ENCODE measurements around the gene PCDH9.

The PCDH9 gene

GRCh38 chr13:67225252-67226159, 4.6 kb downstream of the PCDH9 start:
- Histone ChIP-seq H3K9me3 (ENCODE audit: control insufficient read depth in 2 of 2, low read length in 2 of 2) (no peaks in the 10 kb centered on the region), H3K27ac (ENCODE audit: low read length) (no peak overlapping the region), H3K9ac (ENCODE audit: low read length in 2 of 2) (no peak overlapping the region), H3K4me3 (ENCODE audit: low read length in 2 of 2) (peak overlapping the region; percentile 94 to 98), H3K36me3 (ENCODE audit: control insufficient read depth in 2 of 2, insufficient read depth in 2 of 2, low read length in 2 of 2) (no peaks in the 10 kb centered on the region), H3K4me1 (ENCODE audit: control insufficient read depth, insufficient read depth, low read length) (peaks cover 4% of the 10 kb centered on the region), H3K27me3 (ENCODE audit: control insufficient read depth in 1 of 2, insufficient read depth in 2 of 2, low read length in 2 of 2) (no peaks in the 10 kb centered on the region)

- Histone ChIP-seq H3K9me3 (ENCODE audit: control insufficient read depth in 2 of 2, low read length in 2 of 2) (no peaks in the 10 kb centered on the region), H3K27me3 (ENCODE audit: control insufficient read depth in 1 of 2, insufficient read depth in 2 of 2, low read length in 2 of 2) (no peaks in the 10 kb centered on the region), H3K4me1 (ENCODE audit: control insufficient read depth, insufficient read depth, low read length) (peaks cover 4% of the 10 kb centered on the region), H3K9ac (ENCODE audit: low read length in 2 of 2) (peak overlapping the region in 1 of 2 donors; percentile 30), H3K4me3 (ENCODE audit: low read length in 2 of 2) (peak overlapping the region; percentile 70 to 94), H3K36me3 (ENCODE audit: control insufficient read depth in 2 of 2, insufficient read depth in 2 of 2, low read length in 2 of 2) (no peaks in the 10 kb centered on the region), H3K27ac (ENCODE audit: low read length) (no peak overlapping the region)
Observed at GRCh38 chr13:67224148-67224846, 5.8 kb downstream of the PCDH9 start.

- H3K4me3 ChIP-seq (ENCODE audit: low read length in 2 of 2): peak overlapping the region; percentile 70 to 94
- H3K27ac ChIP-seq (ENCODE audit: low read length): no peak overlapping the region
- H3K36me3 ChIP-seq (ENCODE audit: control insufficient read depth in 2 of 2, insufficient read depth in 2 of 2, low read length in 2 of 2): no peaks in the 10 kb centered on the region
- no peaks in the 10 kb centered on the region for H3K9me3 ChIP-seq (ENCODE audit: control insufficient read depth in 2 of 2, low read length in 2 of 2)
- no peaks in the 10 kb centered on the region for H3K27me3 ChIP-seq (ENCODE audit: control insufficient read depth in 1 of 2, insufficient read depth in 2 of 2, low read length in 2 of 2)
- peaks cover 4% of the 10 kb centered on the region for H3K4me1 ChIP-seq (ENCODE audit: control insufficient read depth, insufficient read depth, low read length)
- H3K9ac ChIP-seq (ENCODE audit: low read length in 2 of 2): peak overlapping the region in 1 of 2 donors; percentile 30
Observed at GRCh38 chr13:67223742-67224141, 6.4 kb downstream of the PCDH9 start.

GRCh38 chr13:67223024-67223423, 7.1 kb downstream of the PCDH9 start:
- Histone ChIP-seq H3K36me3 (ENCODE audit: control insufficient read depth in 2 of 2, insufficient read depth in 2 of 2, low read length in 2 of 2) (no peaks in the 10 kb centered on the region), H3K4me3 (ENCODE audit: low read length in 2 of 2) (peak overlapping the region; percentile 3 to 5), H3K27me3 (ENCODE audit: control insufficient read depth in 1 of 2, insufficient read depth in 2 of 2, low read length in 2 of 2) (no peaks in the 10 kb centered on the region), H3K27ac (ENCODE audit: low read length) (no peak overlapping the region), H3K9me3 (ENCODE audit: control insufficient read depth in 2 of 2, low read length in 2 of 2) (no peaks in the 10 kb centered on the region), H3K4me1 (ENCODE audit: control insufficient read depth, insufficient read depth, low read length) (peaks cover 4% of the 10 kb centered on the region), H3K9ac (ENCODE audit: low read length in 2 of 2) (peak overlapping the region in 1 of 2 donors; percentile 5)

GRCh38 chr13:67221630-67222226, 8.4 kb downstream of the PCDH9 start:
- Histone ChIP-seq H3K4me3 (ENCODE audit: low read length in 2 of 2) (peak overlapping the region; percentile 17 to 23), H3K27me3 (ENCODE audit: control insufficient read depth in 1 of 2, insufficient read depth in 2 of 2, low read length in 2 of 2) (no peaks in the 10 kb centered on the region), H3K9ac (ENCODE audit: low read length in 2 of 2) (no peak overlapping the region), H3K36me3 (ENCODE audit: control insufficient read depth in 2 of 2, insufficient read depth in 2 of 2, low read length in 2 of 2) (no peaks in the 10 kb centered on the region), H3K27ac (ENCODE audit: low read length) (no peak overlapping the region), H3K9me3 (ENCODE audit: control insufficient read depth in 2 of 2, low read length in 2 of 2) (no peaks in the 10 kb centered on the region), H3K4me1 (ENCODE audit: control insufficient read depth, insufficient read depth, low read length) (no peaks in the 10 kb centered on the region)

GRCh38 chr13:67219113-67219512, 11.0 kb downstream of the PCDH9 start:
- no peaks in the 10 kb centered on the region for H3K36me3 ChIP-seq (ENCODE audit: control insufficient read depth in 2 of 2, insufficient read depth in 2 of 2, low read length in 2 of 2)
- no peaks in the 10 kb centered on the region for H3K27me3 ChIP-seq (ENCODE audit: control insufficient read depth in 1 of 2, insufficient read depth in 2 of 2, low read length in 2 of 2)
- no peaks in the 10 kb centered on the region for H3K4me1 ChIP-seq (ENCODE audit: control insufficient read depth, insufficient read depth, low read length)
- H3K27ac ChIP-seq (ENCODE audit: low read length): no peak overlapping the region
- H3K9me3 ChIP-seq (ENCODE audit: control insufficient read depth in 2 of 2, low read length in 2 of 2): no peaks in the 10 kb centered on the region
- H3K9ac ChIP-seq (ENCODE audit: low read length in 2 of 2): no peak overlapping the region
- no peak overlapping the region for H3K4me3 ChIP-seq (ENCODE audit: low read length in 2 of 2)

- no peak overlapping the region for H3K9ac ChIP-seq (ENCODE audit: low read length in 2 of 2)
- no peaks in the 10 kb centered on the region for H3K27me3 ChIP-seq (ENCODE audit: control insufficient read depth in 1 of 2, insufficient read depth in 2 of 2, low read length in 2 of 2)
- H3K4me1 ChIP-seq (ENCODE audit: control insufficient read depth, insufficient read depth, low read length): no peaks in the 10 kb centered on the region
- H3K4me3 ChIP-seq (ENCODE audit: low read length in 2 of 2): no peak overlapping the region
- H3K27ac ChIP-seq (ENCODE audit: low read length): no peak overlapping the region
- H3K9me3 ChIP-seq (ENCODE audit: control insufficient read depth in 2 of 2, low read length in 2 of 2): no peaks in the 10 kb centered on the region
- no peaks in the 10 kb centered on the region for H3K36me3 ChIP-seq (ENCODE audit: control insufficient read depth in 2 of 2, insufficient read depth in 2 of 2, low read length in 2 of 2)
Observed at GRCh38 chr13:67217880-67218279, 12.3 kb downstream of the PCDH9 start.

GRCh38 chr13:67216864-67217263, 13.3 kb downstream of the PCDH9 start:
- H3K9me3 ChIP-seq (ENCODE audit: control insufficient read depth in 2 of 2, low read length in 2 of 2): no peaks in the 10 kb centered on the region
- H3K9ac ChIP-seq (ENCODE audit: low read length in 2 of 2): no peak overlapping the region
- no peaks in the 10 kb centered on the region for H3K36me3 ChIP-seq (ENCODE audit: control insufficient read depth in 2 of 2, insufficient read depth in 2 of 2, low read length in 2 of 2)
- no peaks in the 10 kb centered on the region for H3K27me3 ChIP-seq (ENCODE audit: control insufficient read depth in 1 of 2, insufficient read depth in 2 of 2, low read length in 2 of 2)
- no peak overlapping the region for H3K27ac ChIP-seq (ENCODE audit: low read length)
- H3K4me3 ChIP-seq (ENCODE audit: low read length in 2 of 2): no peak overlapping the region
- no peaks in the 10 kb centered on the region for H3K4me1 ChIP-seq (ENCODE audit: control insufficient read depth, insufficient read depth, low read length)

- Histone ChIP-seq H3K27me3 (ENCODE audit: control insufficient read depth in 1 of 2, insufficient read depth in 2 of 2, low read length in 2 of 2) (no peaks in the 10 kb centered on the region), H3K9me3 (ENCODE audit: control insufficient read depth in 2 of 2, low read length in 2 of 2) (no peaks in the 10 kb centered on the region), H3K27ac (ENCODE audit: low read length) (no peak overlapping the region), H3K4me1 (ENCODE audit: control insufficient read depth, insufficient read depth, low read length) (no peaks in the 10 kb centered on the region), H3K4me3 (ENCODE audit: low read length in 2 of 2) (no peak overlapping the region), H3K36me3 (ENCODE audit: control insufficient read depth in 2 of 2, insufficient read depth in 2 of 2, low read length in 2 of 2) (no peaks in the 10 kb centered on the region), H3K9ac (ENCODE audit: low read length in 2 of 2) (no peak overlapping the region)
Observed at GRCh38 chr13:67210208-67210607, 19.9 kb downstream of the PCDH9 start.

GRCh38 chr13:67208552-67208951, 21.6 kb downstream of the PCDH9 start:
- no peaks in the 10 kb centered on the region for H3K36me3 ChIP-seq (ENCODE audit: control insufficient read depth in 2 of 2, insufficient read depth in 2 of 2, low read length in 2 of 2)
- no peak overlapping the region for H3K27ac ChIP-seq (ENCODE audit: low read length)
- H3K4me3 ChIP-seq (ENCODE audit: low read length in 2 of 2): no peak overlapping the region
- no peaks in the 10 kb centered on the region for H3K4me1 ChIP-seq (ENCODE audit: control insufficient read depth, insufficient read depth, low read length)
- no peaks in the 10 kb centered on the region for H3K27me3 ChIP-seq (ENCODE audit: control insufficient read depth in 1 of 2, insufficient read depth in 2 of 2, low read length in 2 of 2)
- H3K9ac ChIP-seq (ENCODE audit: low read length in 2 of 2): no peak overlapping the region
- no peaks in the 10 kb centered on the region for H3K9me3 ChIP-seq (ENCODE audit: control insufficient read depth in 2 of 2, low read length in 2 of 2)
